HG02885 (cell line): ENCODE data around the gene TBC1D22A.

ENCODE experiments used
- ATAC-seq: cut with Tn5 transposase; IDR thresholded peaks from one replicate; pipeline ENCODE4 v1.9.1; 2021; ENCODE audit warnings: mild to moderate bottlenecking; ENCODE audit not compliant: unreplicated experiment, poor library complexity

Gene TBC1D22A

DNA sequence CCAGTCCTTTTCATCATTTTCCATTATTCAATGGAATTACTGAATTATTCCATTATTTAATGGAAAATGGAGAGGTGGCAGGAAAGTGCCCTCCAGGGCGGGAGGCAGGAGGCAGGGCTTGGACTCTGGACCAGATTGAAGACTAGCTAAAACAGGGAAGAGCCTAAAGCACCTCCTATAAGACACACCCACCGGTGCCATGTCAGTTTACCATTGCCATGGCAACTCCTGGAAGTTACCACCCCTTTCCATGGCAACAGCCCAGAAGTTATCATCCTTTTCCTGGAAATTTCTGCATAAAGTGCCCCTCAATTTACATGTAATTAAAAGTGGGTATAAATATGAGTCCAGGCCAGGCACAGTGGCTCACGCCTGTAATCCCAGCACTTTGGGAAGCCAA is 443.7 kb downstream of the TBC1D22A start:
- ATAC-seq: no peak

DNA sequence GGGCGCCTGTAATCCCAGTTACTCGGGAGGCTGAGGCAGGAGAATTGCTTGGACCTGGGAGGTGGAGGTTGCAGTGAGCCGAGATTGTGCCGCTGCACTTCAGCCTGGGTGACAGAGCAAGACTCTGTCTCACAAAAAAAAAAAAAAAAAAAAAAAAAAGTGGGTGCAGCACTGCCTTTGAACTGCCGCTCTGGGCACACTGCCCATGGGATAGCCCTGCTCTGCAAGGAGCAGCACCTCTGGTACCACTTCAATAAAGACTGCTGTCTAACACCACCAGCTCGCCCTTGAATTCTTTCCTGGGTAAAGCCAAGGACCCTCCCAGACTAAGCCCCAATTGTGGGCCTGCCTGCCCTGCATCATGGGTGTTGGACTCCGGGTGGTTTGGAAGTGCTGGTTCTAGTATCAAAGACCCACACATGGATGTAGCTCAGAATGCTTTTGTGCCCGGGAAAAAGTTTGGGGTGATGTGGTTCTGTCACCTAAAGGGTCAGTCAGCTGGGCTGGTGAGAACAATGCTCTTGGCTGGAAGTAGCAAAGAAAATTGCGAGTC is 444.3 kb downstream of the TBC1D22A start:
- ATAC-seq: no peak

DNA sequence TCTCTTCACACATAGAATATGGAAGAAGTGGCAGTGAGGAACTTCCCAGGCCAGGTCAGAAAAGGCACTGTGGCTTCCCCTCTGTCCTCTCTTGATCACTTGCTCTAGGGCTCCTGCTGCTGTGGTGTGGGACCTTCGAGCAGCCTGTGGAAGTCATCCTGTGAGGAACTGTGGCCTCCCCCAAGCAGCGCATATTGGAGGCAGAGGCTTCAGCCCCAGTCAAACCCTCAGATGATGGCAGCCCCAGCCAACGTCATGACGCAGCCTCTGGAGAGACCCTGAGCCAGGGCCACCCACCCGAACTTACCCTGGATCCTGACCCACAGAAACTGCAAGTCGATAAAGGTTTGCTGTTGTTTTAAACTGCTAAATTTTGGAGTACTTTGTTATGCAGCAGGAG is 444.9 kb downstream of the TBC1D22A start:
- ATAC-seq: no peak

DNA sequence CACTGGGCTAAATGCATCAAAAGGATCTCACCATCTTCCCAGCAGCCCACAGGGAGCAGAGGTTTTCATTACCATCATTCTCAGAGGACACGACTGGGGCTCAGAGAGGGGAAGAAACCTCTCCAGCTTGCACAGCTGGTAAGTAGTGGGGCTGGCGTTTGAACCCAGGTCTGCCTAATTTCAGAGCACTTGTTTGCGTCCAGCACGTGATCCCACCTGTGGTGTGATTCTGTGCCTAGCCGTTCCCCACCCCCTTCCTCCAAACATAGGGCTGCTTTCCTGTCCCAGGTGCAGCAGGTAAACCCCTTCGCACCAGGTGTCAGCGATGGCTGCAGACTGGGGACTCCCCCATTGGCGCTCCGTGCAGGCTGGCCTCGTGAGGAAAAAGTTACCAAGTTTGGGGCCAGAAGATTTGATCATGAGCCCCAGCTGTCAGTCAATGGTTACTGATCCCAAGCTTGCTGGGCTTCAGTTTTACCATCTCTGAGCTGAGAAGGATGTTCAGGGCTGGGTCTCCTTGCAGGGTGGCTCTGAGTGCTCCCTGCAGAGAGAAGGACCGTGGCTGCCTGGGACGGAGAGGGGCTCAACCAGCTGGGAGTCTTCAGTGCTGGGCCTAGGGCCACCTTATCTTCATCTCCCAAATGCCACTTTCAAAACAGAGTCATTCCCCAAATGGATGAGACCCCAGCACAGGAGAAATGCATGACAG is 445.6 kb downstream of the TBC1D22A start:
- ATAC-seq: no peak

DNA sequence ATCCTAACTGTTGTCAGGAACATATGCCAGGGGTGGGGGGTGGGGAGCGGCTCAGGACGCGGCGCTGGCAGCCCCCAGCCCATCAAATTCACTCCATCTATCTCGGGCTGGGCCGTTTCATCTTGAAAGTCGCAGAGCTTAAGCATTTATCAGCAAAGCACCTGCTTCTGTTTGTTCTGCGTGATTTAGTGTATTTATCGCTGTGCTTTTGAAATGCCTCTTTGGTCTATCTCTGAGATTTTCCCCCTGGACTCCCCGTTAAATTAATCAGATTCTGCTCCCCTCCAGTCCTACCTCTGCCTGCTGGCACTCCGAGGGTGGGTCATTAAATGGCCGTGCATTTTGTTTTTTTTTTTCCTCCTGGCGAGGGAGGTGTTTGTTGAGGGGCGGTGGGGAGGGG is 446.2 kb downstream of the TBC1D22A start:
- no peak for ATAC-seq

DNA sequence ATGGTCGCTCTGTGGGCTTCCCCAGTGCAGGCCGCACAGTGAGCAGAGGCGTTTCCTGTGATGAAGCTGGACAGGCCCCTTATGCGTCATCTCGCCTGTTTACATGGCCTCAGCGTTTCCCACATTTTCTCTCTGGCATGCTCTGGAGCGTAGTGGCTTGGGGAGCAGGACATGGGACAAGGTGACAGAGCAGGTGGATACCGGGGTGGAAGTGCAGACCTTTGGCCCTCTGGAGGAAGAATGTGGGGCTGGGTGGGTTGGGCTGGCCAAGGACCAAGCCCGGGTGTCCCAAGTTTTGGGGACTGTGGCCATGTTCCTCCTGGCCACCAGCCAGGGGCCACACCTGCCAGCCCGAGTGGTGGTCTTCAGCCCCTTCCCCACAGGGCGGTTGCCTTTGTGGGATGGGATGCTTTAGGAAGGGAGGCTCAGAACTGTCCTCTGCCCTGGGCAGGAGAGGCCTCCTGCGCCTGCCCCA is 446.6 kb downstream of the TBC1D22A start:
- no peak for ATAC-seq

DNA sequence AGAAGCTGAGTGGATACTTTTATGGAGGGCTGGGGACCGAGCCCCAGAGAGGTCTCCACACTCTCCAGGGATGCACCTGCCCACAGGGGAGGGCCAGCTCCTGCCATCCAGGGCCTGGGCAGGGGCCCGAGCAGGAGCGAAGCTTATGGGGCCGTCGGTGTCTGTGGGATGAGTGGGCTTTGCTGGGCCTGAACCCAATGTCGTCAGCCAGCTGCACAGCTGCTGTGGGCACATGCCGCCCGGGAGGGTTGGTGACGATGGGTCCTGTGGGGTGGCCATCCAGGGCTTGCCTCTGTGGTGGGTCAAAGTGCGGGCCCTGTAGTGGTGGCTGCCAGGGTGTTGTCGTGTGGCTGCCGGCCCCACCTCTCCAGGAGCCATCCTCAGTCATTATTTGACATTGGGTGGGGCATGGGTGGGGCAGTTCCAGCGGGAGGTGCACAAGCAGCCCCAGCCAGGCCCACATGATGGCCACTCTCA is 447.1 kb downstream of the TBC1D22A start:
- ATAC-seq: no peak

DNA sequence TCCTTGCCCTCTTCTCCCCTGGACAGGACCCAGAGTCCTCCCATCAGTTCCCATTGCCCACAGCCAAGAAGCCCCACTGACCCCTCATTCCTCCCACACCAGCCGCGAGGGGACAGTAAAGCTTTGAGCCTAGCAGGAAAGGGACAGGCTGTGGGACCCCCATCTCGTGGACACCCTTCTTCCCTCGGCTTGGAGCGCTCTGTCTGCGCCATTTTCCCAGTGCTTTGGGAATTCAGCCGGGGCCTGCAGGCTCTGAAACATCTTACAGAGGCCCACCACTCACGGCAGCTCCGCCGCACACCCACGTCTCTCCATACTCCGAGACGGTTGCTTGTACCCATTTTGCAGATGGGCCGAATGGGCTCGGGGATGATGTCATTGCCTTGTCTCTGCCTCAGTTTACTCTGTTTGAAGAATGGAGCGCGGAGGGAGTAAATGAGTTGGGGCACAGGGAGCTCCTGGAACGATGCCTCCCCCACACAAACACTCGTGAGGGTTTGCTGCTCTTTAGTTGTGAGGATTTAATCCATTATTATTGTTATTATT is 447.7 kb downstream of the TBC1D22A start:
- no peak for ATAC-seq

DNA sequence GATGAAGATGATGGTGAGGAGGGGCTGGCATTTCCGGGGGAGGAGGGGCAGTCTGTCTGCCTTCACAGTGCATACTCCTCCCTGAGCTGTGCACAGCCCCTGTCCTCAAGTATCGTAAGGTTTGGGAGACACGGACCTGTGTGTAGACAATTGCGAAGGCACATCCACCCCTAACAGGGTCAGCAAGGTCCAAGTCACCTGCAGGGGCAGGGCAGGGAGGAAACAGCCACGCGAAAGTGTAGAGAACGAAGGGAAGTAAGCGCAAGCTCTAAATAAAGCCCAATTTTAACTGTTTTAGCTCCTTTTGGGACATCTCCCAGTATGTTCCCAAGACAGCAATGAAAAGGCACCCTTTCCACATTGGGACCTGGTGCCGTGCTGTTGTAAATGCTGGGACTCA is 448.2 kb downstream of the TBC1D22A start:
- no peak for ATAC-seq

DNA sequence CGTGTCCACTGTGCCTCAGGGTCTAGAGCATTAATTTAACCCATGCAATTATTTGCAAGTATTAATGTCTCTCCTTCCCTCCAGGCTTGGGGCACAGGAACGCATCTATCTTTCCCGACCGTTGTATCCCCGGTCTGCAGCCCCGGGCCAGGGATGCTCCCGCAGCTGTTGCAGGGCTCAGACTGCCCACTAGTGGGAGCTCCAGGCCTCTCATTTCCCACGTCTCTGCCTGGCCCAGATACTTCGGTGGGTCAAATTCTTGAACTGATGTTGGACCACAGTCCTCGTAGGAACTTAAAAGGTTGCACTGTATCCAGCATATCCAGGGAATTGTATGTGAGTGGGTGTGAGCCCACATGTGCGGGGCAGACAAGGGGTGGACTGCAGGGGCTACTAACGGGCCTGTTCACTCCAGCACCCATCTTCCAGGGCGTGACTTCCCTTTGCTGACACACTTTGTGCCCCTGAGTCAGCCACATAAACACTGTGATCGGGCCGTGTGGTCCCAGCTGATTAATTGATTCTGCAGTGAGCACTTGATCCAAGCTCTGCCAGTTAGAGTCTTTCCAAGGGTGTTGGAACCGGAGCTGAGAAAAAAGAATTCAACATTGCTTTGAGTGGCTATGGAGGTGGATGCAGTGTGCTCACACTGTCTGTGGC is 451.3 kb downstream of the TBC1D22A start:
- ATAC-seq: no peak

DNA sequence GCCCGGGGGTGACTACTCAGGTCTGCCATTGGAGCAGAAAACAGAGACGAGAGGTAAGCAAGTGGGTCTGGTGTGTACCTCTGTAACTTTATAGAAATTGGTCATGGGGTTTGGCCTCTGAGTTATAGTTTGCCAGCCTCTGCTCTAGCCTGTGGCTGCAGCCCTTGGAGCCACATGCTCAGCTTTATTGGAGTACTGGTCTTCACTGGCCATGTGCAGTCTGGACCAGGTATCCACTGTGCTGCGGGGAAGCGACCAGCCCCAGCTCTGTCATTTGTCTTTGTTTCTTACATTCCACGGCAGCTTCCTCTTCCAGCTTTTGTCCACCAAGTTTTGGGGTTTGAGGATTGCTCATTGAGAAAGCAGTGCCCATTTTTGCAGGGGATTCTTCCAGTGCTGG is 453.4 kb downstream of the TBC1D22A start:
- no peak for ATAC-seq

DNA sequence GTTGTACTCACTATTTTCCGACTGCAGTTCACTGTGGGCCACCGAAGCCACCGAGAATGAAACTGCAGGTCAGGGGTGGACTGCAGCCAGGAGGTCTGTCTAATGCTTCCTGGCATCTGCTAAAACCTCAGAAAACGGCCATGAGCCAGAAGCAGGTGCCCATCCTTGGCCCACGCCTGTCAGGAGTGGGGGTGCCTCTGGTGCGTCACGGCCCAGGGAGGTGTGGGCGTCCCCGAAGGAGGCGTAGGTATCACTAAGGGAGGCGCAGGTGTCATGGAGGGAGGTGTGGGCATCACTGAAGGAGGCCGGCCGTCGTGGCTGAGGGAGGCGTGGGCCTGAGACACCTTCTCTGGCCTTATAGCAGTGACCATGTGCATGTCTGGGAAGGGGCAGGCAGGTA is 456.2 kb downstream of the TBC1D22A start:
- ATAC-seq: no peak

DNA sequence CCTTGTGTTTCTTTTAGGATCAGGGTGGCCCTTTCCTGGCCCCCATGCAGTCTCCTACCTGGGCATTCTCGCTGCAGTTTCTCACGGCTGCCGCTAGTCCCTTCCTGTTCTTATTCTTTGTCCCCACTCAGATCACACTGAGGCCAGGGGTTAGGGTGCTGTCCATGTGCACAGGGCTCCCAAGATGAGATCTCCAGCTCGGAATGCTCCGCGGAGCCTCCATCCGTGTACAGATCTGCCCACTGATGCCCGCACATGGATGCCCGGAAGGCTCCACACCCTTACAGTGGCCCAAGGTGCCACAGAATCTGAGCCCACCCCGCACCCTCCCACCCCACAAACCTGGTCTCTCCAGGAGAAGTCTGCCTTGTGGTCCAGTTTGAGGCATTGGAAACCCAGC is 457.3 kb downstream of the TBC1D22A start:
- no peak for ATAC-seq

DNA sequence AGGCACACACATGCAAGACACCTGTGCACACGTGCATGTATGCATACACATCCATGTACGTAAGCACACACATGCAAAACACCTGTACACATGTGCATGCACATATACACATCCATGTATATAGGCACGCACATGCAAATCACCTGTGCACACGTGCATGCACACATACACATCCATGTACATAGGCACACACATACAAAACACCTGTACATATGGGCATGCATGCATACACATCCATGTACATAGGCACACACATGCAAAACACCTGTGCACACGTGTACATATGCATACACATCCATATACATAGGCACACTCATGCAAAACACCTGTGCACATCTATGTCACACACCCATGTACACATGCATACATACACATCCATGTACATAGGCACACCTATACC is 458.3 kb downstream of the TBC1D22A start:
- ATAC-seq: no peak

DNA sequence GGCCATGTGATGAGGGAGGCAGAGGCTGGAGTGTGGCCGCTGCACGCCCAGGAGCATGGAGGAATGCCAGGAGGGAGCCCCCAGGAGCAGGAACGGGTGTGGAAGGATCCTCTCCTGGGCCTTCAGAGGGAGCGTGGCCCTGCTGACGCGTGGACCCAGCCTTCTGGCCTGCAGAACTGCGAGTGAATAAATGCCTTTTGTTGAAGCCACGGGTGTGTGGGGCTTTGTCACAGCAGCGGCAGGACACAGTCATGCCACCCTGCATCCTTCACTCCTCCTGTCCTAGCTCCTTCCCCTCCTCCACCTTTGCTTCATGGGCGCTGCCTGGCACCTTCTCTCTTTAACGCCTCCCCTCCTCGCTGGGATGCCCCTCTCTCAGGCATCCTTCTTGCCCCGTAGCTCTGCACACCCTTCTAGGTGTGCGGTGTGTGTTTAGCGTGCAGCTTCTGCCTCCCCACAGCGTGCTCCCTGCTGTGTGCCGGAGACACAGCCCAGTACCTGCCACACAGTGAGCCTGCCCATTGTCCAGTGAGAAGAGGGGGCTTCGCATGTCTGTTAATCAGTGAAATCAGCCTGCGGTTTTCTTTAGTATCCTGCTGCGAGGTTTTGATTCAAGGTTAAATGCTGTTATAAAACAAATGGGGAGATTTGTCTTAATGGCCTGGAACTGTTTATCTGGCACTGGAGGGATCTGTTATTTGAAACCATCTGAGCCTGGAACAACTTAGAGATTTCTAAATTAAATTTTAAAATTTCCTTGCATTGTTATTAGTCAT is 459.6 kb downstream of the TBC1D22A start:
- no peak for ATAC-seq
